ENCODE data around the gene ADAMTSL1.

- TF ChIP-seq CTCF (IDR thresholded peaks at IDR 0.05) (no peak), POLR2AphosphoS5 (IDR thresholded peaks at IDR 0.05) (no peak), EP300 (IDR thresholded peaks at IDR 0.05) (no peak)
These were observed 233.1 kb downstream of the ADAMTSL1 start for GRCh38 chr9:18707061-18707461.

All from suprapubic skin (tissue), 4 donors.